Measurements from ENCODE around the gene ENDOG.
"Not testable (repeated sequence)": the region's sequence is repeated elsewhere in the genome, so short reads cannot be mapped to it uniquely, and the experiment has no call there.

ENDOG gene

GRCh38 chr9:128818099-128818838, at the start of gene ENDOG:
ENDOG (plus strand) TSS chr9:128818500; CDS start chr9:128818685, 185 bp downstream.
- H3K36me3 ChIP-seq (ENCODE audit: control insufficient read depth in 5 of 5, insufficient read depth in 5 of 5, low read length in 5 of 5) = peaks cover 0 to 27% (median 24%) of the 10 kb centered on the region in 5 donors
- peaks cover 0 to 2% (median 0%) of the 10 kb centered on the region in 5 donors for H3K9me3 ChIP-seq (ENCODE audit: control insufficient read depth in 5 of 5, low read length in 5 of 5)
- peaks cover 6 to 21% (median 16%) of the 10 kb centered on the region in 5 donors for H3K4me1 ChIP-seq (ENCODE audit: control insufficient read depth in 5 of 5, insufficient read depth in 5 of 5, low read length in 5 of 5)
- H3K27me3 ChIP-seq (ENCODE audit: control insufficient read depth in 5 of 5, insufficient read depth in 4 of 5, low read length in 5 of 5) = no peaks in the 10 kb centered on the region
- H3K9ac ChIP-seq (ENCODE audit: low read length in 5 of 5) = peak within 1 kb of the TSS in 4 of 5 donors; percentile 17 to 79 (median 62)
- H3K4me3 ChIP-seq (ENCODE audit: low read depth in 1 of 5, low read length in 5 of 5) = peak within 1 kb of the TSS; percentile 69 to 78 (median 78)
- H3K27ac ChIP-seq (ENCODE audit: low read depth, low read length) = peak within 1 kb of the TSS; percentile 37

DNA sequence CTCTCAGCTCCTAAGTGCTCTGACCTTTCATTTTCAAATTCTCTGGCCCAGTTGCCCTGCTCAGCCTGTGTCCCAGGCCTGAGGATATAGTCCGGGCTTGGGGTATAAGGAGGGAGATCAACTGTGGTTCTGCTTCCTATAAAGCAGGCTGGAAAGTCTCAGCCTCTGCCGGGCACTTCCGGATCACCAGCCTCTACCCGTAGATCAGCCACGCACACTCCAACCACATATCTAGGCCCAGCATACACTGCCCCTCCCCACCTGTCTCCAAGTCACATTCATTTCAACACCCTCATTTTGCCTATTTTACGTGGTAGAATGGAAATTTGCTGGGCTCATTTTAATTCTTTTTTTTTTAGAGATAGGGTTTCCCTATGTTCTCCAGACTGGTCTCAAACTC, 49.7 kb upstream of the ENDOG start:
- Histone ChIP-seq H3K27ac (ENCODE audit: low read depth, low read length) (no peak overlapping the region), H3K36me3 (ENCODE audit: control insufficient read depth in 5 of 5, insufficient read depth in 5 of 5, low read length in 5 of 5) (peaks cover 0 to 20% (median 7%) of the 10 kb centered on the region in 5 donors), H3K4me3 (ENCODE audit: low read depth in 1 of 5, low read length in 5 of 5) (no peak overlapping the region), H3K27me3 (ENCODE audit: control insufficient read depth in 5 of 5, insufficient read depth in 4 of 5, low read length in 5 of 5) (no peaks in the 10 kb centered on the region), H3K9me3 (ENCODE audit: control insufficient read depth in 5 of 5, low read length in 5 of 5) (no peaks in the 10 kb centered on the region), H3K4me1 (ENCODE audit: control insufficient read depth in 5 of 5, insufficient read depth in 5 of 5, low read length in 5 of 5) (peaks cover 4 to 28% (median 23%) of the 10 kb centered on the region in 5 donors), H3K9ac (ENCODE audit: low read length in 5 of 5) (peak overlapping the region in 1 of 5 donors; percentile 31)

DNA sequence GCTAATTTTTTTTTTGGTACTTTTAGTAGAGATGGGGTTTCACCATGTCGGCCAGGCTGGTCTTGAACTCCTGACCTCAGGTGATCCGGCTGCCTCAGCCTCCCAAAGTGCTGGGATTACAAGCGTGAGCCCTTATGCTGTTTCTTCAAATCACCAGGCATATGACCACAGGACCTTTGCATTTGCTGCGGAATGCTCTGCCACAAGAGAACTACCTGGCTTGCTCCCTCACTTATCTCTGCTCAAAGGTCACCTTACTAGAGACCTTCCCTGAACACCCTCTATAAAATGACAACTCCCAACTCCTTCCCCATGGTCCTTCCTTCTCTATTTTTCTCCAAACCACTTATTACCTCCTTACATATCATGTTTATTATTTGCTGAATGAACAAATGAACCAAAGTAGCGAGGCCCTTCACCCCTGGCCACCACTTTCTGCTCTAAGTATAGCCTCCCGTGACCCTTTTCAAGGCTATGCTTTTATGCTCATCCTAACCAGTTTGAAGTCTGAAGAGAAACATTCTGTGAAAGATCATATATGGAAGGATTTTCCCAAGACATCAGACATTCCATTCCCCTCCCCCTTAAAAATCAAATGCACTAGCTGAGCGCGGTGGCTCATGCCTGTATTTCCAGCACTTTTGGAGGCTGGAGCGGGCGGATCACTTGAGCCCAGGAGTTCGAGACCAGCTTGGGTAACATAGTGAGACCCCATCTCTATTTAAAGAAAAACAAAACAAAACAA, 47.8 kb upstream of the ENDOG start:
- Histone ChIP-seq H3K4me3 (ENCODE audit: low read depth in 1 of 5, low read length in 5 of 5) (peak overlapping the region; percentile 89 to 96 (median 96)), H3K27ac (ENCODE audit: low read depth, low read length) (peak overlapping the region; percentile 90), H3K27me3 (ENCODE audit: control insufficient read depth in 5 of 5, insufficient read depth in 4 of 5, low read length in 5 of 5) (no peaks in the 10 kb centered on the region), H3K4me1 (ENCODE audit: control insufficient read depth in 5 of 5, insufficient read depth in 5 of 5, low read length in 5 of 5) (peaks cover 4 to 26% (median 23%) of the 10 kb centered on the region in 5 donors), H3K36me3 (ENCODE audit: control insufficient read depth in 5 of 5, insufficient read depth in 5 of 5, low read length in 5 of 5) (peaks cover 0 to 11% (median 5%) of the 10 kb centered on the region in 5 donors), H3K9ac (ENCODE audit: low read length in 5 of 5) (peak overlapping the region; percentile 84 to 91 (median 90)), H3K9me3 (ENCODE audit: control insufficient read depth in 5 of 5, low read length in 5 of 5) (no peaks in the 10 kb centered on the region)

GRCh38 chr9:128771094-128771721, 47.1 kb upstream of the ENDOG start:
- no peaks in the 10 kb centered on the region for H3K27me3 ChIP-seq (ENCODE audit: control insufficient read depth in 5 of 5, insufficient read depth in 4 of 5, low read length in 5 of 5)
- peak overlapping the region; percentile 90 for H3K27ac ChIP-seq (ENCODE audit: low read depth, low read length)
- H3K4me3 ChIP-seq (ENCODE audit: low read depth in 1 of 5, low read length in 5 of 5) = peak overlapping the region; percentile 89 to 96 (median 96)
- peaks cover 0 to 10% (median 5%) of the 10 kb centered on the region in 5 donors for H3K36me3 ChIP-seq (ENCODE audit: control insufficient read depth in 5 of 5, insufficient read depth in 5 of 5, low read length in 5 of 5)
- peak overlapping the region; percentile 84 to 91 (median 90) for H3K9ac ChIP-seq (ENCODE audit: low read length in 5 of 5)
- peaks cover 4 to 26% (median 23%) of the 10 kb centered on the region in 5 donors for H3K4me1 ChIP-seq (ENCODE audit: control insufficient read depth in 5 of 5, insufficient read depth in 5 of 5, low read length in 5 of 5)
- H3K9me3 ChIP-seq (ENCODE audit: control insufficient read depth in 5 of 5, low read length in 5 of 5) = peaks cover 0 to 3% (median 0%) of the 10 kb centered on the region in 5 donors

GRCh38 chr9:128771745-128772519, 46.4 kb upstream of the ENDOG start, which contains the start of gene ZER1:
ZER1 (minus strand) TSS chr9:128771927; CDS start chr9:128755565, 16,362 bp downstream.
- H3K27me3 ChIP-seq (ENCODE audit: control insufficient read depth in 5 of 5, insufficient read depth in 4 of 5, low read length in 5 of 5) = no peaks in the 10 kb centered on the region
- peaks cover 4 to 26% (median 23%) of the 10 kb centered on the region in 5 donors for H3K4me1 ChIP-seq (ENCODE audit: control insufficient read depth in 5 of 5, insufficient read depth in 5 of 5, low read length in 5 of 5)
- peak within 1 kb of the TSS; percentile 84 to 91 (median 90) for H3K9ac ChIP-seq (ENCODE audit: low read length in 5 of 5)
- H3K9me3 ChIP-seq (ENCODE audit: control insufficient read depth in 5 of 5, low read length in 5 of 5) = peaks cover 0 to 4% (median 0%) of the 10 kb centered on the region in 5 donors
- H3K36me3 ChIP-seq (ENCODE audit: control insufficient read depth in 5 of 5, insufficient read depth in 5 of 5, low read length in 5 of 5) = peaks cover 0 to 10% (median 5%) of the 10 kb centered on the region in 5 donors
- peak within 1 kb of the TSS; percentile 89 to 96 (median 96) for H3K4me3 ChIP-seq (ENCODE audit: low read depth in 1 of 5, low read length in 5 of 5)
- peak within 1 kb of the TSS; percentile 90 for H3K27ac ChIP-seq (ENCODE audit: low read depth, low read length)

DNA sequence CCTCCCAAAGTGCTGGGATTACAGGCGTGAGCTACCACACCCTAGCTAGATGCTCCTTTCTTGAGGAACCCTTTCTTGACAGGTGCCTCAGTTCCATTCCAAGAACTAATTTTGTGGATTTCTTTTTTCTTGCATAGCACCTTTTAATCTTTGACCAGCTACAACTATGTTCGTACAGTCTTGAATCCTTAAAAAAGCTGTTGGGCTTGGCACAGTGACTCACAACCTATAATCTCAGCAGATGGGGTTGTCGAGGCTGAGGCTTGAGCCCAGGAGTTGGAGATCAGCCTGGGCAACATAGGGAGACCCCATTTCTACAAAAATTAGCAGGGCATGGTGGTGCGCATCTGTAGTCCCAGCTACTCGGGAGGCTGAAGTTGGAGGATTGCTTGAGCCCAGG, 45.3 kb upstream of the ENDOG start:
- H3K27ac ChIP-seq (ENCODE audit: low read depth, low read length) = no peak overlapping the region
- H3K9ac ChIP-seq (ENCODE audit: low read length in 5 of 5) = no peak overlapping the region
- peaks cover 0 to 3% (median 0%) of the 10 kb centered on the region in 5 donors for H3K36me3 ChIP-seq (ENCODE audit: control insufficient read depth in 5 of 5, insufficient read depth in 5 of 5, low read length in 5 of 5)
- no peaks in the 10 kb centered on the region for H3K27me3 ChIP-seq (ENCODE audit: control insufficient read depth in 5 of 5, insufficient read depth in 4 of 5, low read length in 5 of 5)
- H3K4me3 ChIP-seq (ENCODE audit: low read depth in 1 of 5, low read length in 5 of 5) = no peak overlapping the region
- peaks cover 0 to 4% (median 0%) of the 10 kb centered on the region in 5 donors for H3K9me3 ChIP-seq (ENCODE audit: control insufficient read depth in 5 of 5, low read length in 5 of 5)
- peaks cover 4 to 26% (median 23%) of the 10 kb centered on the region in 5 donors for H3K4me1 ChIP-seq (ENCODE audit: control insufficient read depth in 5 of 5, insufficient read depth in 5 of 5, low read length in 5 of 5)

DNA sequence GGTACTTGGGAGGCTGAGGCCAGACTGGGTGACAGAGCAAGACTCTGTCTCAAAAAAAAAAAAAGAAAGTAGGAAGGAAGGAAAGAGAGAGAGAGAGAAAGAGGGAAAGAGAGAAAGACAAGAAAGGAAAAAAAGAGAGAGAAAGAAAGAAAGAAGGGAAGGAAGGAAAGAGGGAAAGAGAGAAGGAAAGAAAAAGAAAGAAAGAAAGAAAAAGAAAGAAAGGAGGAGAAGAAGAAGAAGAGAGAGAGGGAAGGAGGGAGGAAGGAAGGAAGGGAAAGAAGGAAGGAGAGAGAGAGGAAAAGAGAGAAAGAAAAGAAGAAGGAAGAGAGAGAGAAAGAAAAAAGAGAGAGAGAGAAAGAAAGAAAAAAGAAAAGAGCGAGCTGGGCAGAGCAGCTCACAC, 43.5 kb upstream of the ENDOG start:
- peaks cover 0 to 4% (median 0%) of the 10 kb centered on the region in 5 donors for H3K9me3 ChIP-seq (ENCODE audit: control insufficient read depth in 5 of 5, low read length in 5 of 5)
- peaks cover 4 to 24% (median 22%) of the 10 kb centered on the region in 5 donors for H3K4me1 ChIP-seq (ENCODE audit: control insufficient read depth in 5 of 5, insufficient read depth in 5 of 5, low read length in 5 of 5)
- H3K4me3 ChIP-seq (ENCODE audit: low read depth in 1 of 5, low read length in 5 of 5) = no peak overlapping the region
- no peaks in the 10 kb centered on the region for H3K36me3 ChIP-seq (ENCODE audit: control insufficient read depth in 5 of 5, insufficient read depth in 5 of 5, low read length in 5 of 5)
- H3K27ac ChIP-seq (ENCODE audit: low read depth, low read length) = no peak overlapping the region
- H3K27me3 ChIP-seq (ENCODE audit: control insufficient read depth in 5 of 5, insufficient read depth in 4 of 5, low read length in 5 of 5) = no peaks in the 10 kb centered on the region
- H3K9ac ChIP-seq (ENCODE audit: low read length in 5 of 5) = no peak overlapping the region

DNA sequence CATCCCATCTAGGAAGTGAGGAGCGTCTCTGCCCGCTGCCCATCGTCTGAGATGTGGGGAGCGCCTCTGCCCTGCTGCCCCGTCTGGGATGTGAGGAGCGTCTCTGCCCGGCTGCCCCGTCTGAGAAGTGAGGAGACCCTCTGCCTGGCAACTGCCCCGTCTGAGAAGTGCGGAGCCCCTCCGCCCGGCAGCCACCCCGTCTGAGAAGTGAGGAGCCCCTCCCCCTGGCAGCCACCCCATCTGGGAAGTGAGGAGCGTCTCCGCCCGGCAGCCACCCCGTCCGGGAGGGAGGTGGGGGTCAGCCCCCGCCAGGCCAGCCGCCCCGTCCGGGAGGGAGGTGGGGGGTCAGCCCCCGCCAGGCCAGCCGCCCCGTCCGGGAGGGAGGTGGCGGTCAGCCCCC, 38.2 kb upstream of the ENDOG start:
- H3K4me1 ChIP-seq (ENCODE audit: control insufficient read depth in 5 of 5, insufficient read depth in 5 of 5, low read length in 5 of 5); H3K27me3 ChIP-seq (ENCODE audit: control insufficient read depth in 5 of 5, insufficient read depth in 4 of 5, low read length in 5 of 5): not testable (repeated sequence)

More for the DNA sequence above, 38.2 kb upstream of the ENDOG start:
- not testable (repeated sequence) for H3K36me3 ChIP-seq (ENCODE audit: control insufficient read depth in 5 of 5, insufficient read depth in 5 of 5, low read length in 5 of 5); H3K4me3 ChIP-seq (ENCODE audit: low read depth in 1 of 5, low read length in 5 of 5); H3K27ac ChIP-seq (ENCODE audit: low read depth, low read length); H3K9ac ChIP-seq (ENCODE audit: low read length in 5 of 5); H3K9me3 ChIP-seq (ENCODE audit: control insufficient read depth in 5 of 5, low read length in 5 of 5)
